ENCODE results near the gene DLK1.

DLK1 gene

DNA sequence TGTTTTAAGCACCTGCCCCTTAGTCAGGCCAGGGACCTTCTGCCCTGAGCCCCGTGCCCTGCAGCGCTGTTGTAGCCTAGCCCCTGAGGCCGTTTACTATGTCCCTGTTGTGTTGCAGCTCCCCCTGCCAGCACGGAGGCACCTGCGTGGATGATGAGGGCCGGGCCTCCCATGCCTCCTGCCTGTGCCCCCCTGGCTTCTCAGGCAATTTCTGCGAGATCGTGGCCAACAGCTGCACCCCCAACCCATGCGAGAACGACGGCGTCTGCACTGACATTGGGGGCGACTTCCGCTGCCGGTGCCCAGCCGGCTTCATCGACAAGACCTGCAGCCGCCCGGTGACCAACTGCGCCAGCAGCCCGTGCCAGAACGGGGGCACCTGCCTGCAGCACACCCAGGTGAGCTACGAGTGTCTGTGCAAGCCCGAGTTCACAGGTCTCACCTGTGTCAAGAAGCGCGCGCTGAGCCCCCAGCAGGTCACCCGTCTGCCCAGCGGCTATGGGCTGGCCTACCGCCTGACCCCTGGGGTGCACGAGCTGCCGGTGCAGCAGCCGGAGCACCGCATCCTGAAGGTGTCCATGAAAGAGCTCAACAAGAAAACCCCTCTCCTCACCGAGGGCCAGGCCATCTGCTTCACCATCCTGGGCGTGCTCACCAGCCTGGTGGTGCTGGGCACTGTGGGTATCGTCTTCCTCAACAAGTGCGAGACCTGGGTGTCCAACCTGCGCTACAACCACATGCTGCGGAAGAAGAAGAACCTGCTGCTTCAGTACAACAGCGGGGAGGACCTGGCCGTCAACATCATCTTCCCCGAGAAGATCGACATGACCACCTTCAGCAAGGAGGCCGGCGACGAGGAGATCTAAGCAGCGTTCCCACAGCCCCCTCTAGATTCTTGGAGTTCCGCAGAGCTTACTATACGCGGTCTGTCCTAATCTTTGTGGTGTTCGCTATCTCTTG lies 7.6 kb downstream of the DLK1 start:
- 93% methylated on average over 52 of the region's 52 CpGs for WGBS
- Histone ChIP-seq H3K23ac (ENCODE audit: low read length in 2 of 2) (no peak overlapping the region), H3K79me1 (replicated peaks; ENCODE audit: low read length, poor library complexity, severe bottlenecking) (no peaks in the 10 kb centered on the region), H3K4ac (ENCODE audit: low read depth in 1 of 2, low read length in 2 of 2) (no peak overlapping the region), H3K36me3 (ENCODE audit: control insufficient read depth in 1 of 2, insufficient read depth in 2 of 2, low read depth in 1 of 2, low read length in 2 of 2) (no peaks in the 10 kb centered on the region), H3K18ac (ENCODE audit: low read depth in 1 of 2, low read length in 2 of 2) (no peak overlapping the region), H2BK12ac (ENCODE audit: low read length in 2 of 2) (no peak overlapping the region), H3K27ac (ENCODE audit: low read length, poor library complexity, severe bottlenecking) (no peak overlapping the region), H3K4me1 (ENCODE audit: control insufficient read depth, insufficient read depth, low read depth, low read length) (peaks cover 10% of the 10 kb centered on the region), H4K8ac (ENCODE audit: low read length) (no peak overlapping the region), H2BK15ac (ENCODE audit: low read depth, poor library complexity, severe bottlenecking) (no peak overlapping the region), H3K9me3 (ENCODE audit: control insufficient read depth, low read length) (no peaks in the 10 kb centered on the region), H3K27me3 (ENCODE audit: control insufficient read depth in 1 of 2, insufficient read depth in 1 of 2, low read length in 2 of 2) (peaks cover 25 to 68% of the 10 kb centered on the region in 2 experiments), H3K4me2 (ENCODE audit: low read length, poor library complexity, severe bottlenecking) (no peak overlapping the region), H2BK120ac (ENCODE audit: low read depth, low read length) (no peak overlapping the region), H2AK5ac (ENCODE audit: low read length, severe bottlenecking) (no peak overlapping the region), H2AFZ (ENCODE audit: low read depth, low read length) (no peak overlapping the region), H4K91ac (ENCODE audit: low read length) (no peak overlapping the region), H3K9ac (ENCODE audit: low read length) (no peak overlapping the region), H3K4me3 (ENCODE audit: insufficient read depth in 1 of 2, low read depth in 1 of 2, low read length in 2 of 2) (no peak overlapping the region), H3K14ac (ENCODE audit: low read length in 2 of 2) (no peak overlapping the region), H2BK5ac (ENCODE audit: low read depth, low read length, poor library complexity, severe bottlenecking) (no peak overlapping the region)
- DNase-seq, result no peak

- Histone ChIP-seq H3K4ac (ENCODE audit: low read depth in 1 of 2, low read length in 2 of 2) (no peak overlapping the region), H3K4me1 (ENCODE audit: control insufficient read depth, insufficient read depth, low read depth, low read length) (peaks cover 11% of the 10 kb centered on the region), H2BK12ac (ENCODE audit: low read length in 2 of 2) (no peak overlapping the region), H4K91ac (ENCODE audit: low read length) (no peak overlapping the region), H3K27me3 (ENCODE audit: control insufficient read depth in 1 of 2, insufficient read depth in 1 of 2, low read length in 2 of 2) (peaks cover 15 to 58% of the 10 kb centered on the region in 2 experiments), H2AK5ac (ENCODE audit: low read length, severe bottlenecking) (no peak overlapping the region), H4K8ac (ENCODE audit: low read length) (no peak overlapping the region), H3K36me3 (ENCODE audit: control insufficient read depth in 1 of 2, insufficient read depth in 2 of 2, low read depth in 1 of 2, low read length in 2 of 2) (no peaks in the 10 kb centered on the region), H3K4me2 (ENCODE audit: low read length, poor library complexity, severe bottlenecking) (no peak overlapping the region), H3K9me3 (ENCODE audit: control insufficient read depth, low read length) (no peaks in the 10 kb centered on the region), H3K79me1 (replicated peaks; ENCODE audit: low read length, poor library complexity, severe bottlenecking) (no peaks in the 10 kb centered on the region), H3K4me3 (ENCODE audit: insufficient read depth in 1 of 2, low read depth in 1 of 2, low read length in 2 of 2) (no peak overlapping the region), H2BK120ac (ENCODE audit: low read depth, low read length) (no peak overlapping the region), H3K18ac (ENCODE audit: low read depth in 1 of 2, low read length in 2 of 2) (no peak overlapping the region), H3K14ac (ENCODE audit: low read length in 2 of 2) (no peak overlapping the region), H3K27ac (ENCODE audit: low read length, poor library complexity, severe bottlenecking) (no peak overlapping the region), H3K9ac (ENCODE audit: low read length) (no peak overlapping the region), H2BK5ac (ENCODE audit: low read depth, low read length, poor library complexity, severe bottlenecking) (no peak overlapping the region), H2AFZ (ENCODE audit: low read depth, low read length) (no peak overlapping the region), H3K23ac (ENCODE audit: low read length in 2 of 2) (no peak overlapping the region), H2BK15ac (ENCODE audit: low read depth, poor library complexity, severe bottlenecking) (no peak overlapping the region)
- no peak for DNase-seq
- 93% methylated on average over 17 of the region's 17 CpGs for WGBS
These were observed 8.6 kb downstream of the DLK1 start for GRCh38 chr14:100735271-100735670.

- Histone ChIP-seq H3K18ac (ENCODE audit: low read depth in 1 of 2, low read length in 2 of 2) (no peak overlapping the region), H3K4me1 (ENCODE audit: control insufficient read depth, insufficient read depth, low read depth, low read length) (peaks cover 11% of the 10 kb centered on the region), H3K4ac (ENCODE audit: low read depth in 1 of 2, low read length in 2 of 2) (no peak overlapping the region), H3K23ac (ENCODE audit: low read length in 2 of 2) (peak overlapping the region in 1 of 2 experiments; percentile 43), H3K4me3 (ENCODE audit: insufficient read depth in 1 of 2, low read depth in 1 of 2, low read length in 2 of 2) (no peak overlapping the region), H4K8ac (ENCODE audit: low read length) (no peak overlapping the region), H3K79me1 (replicated peaks; ENCODE audit: low read length, poor library complexity, severe bottlenecking) (no peaks in the 10 kb centered on the region), H3K14ac (ENCODE audit: low read length in 2 of 2) (no peak overlapping the region), H2BK12ac (ENCODE audit: low read length in 2 of 2) (no peak overlapping the region), H3K9ac (ENCODE audit: low read length) (no peak overlapping the region), H4K91ac (ENCODE audit: low read length) (no peak overlapping the region), H3K9me3 (ENCODE audit: control insufficient read depth, low read length) (no peaks in the 10 kb centered on the region), H3K36me3 (ENCODE audit: control insufficient read depth in 1 of 2, insufficient read depth in 2 of 2, low read depth in 1 of 2, low read length in 2 of 2) (no peaks in the 10 kb centered on the region), H2BK5ac (ENCODE audit: low read depth, low read length, poor library complexity, severe bottlenecking) (no peak overlapping the region), H3K27ac (ENCODE audit: low read length, poor library complexity, severe bottlenecking) (no peak overlapping the region), H2BK120ac (ENCODE audit: low read depth, low read length) (no peak overlapping the region), H3K4me2 (ENCODE audit: low read length, poor library complexity, severe bottlenecking) (no peak overlapping the region), H2AK5ac (ENCODE audit: low read length, severe bottlenecking) (no peak overlapping the region), H2BK15ac (ENCODE audit: low read depth, poor library complexity, severe bottlenecking) (no peak overlapping the region), H3K27me3 (ENCODE audit: control insufficient read depth in 1 of 2, insufficient read depth in 1 of 2, low read length in 2 of 2) (peaks cover 6 to 47% of the 10 kb centered on the region in 2 experiments), H2AFZ (ENCODE audit: low read depth, low read length) (no peak overlapping the region)
- WGBS, result 81% methylated on average over 22 of the region's 22 CpGs
- DNase-seq, result no peak
These were observed 9.8 kb downstream of the DLK1 start for GRCh38 chr14:100736269-100737180.

DNA sequence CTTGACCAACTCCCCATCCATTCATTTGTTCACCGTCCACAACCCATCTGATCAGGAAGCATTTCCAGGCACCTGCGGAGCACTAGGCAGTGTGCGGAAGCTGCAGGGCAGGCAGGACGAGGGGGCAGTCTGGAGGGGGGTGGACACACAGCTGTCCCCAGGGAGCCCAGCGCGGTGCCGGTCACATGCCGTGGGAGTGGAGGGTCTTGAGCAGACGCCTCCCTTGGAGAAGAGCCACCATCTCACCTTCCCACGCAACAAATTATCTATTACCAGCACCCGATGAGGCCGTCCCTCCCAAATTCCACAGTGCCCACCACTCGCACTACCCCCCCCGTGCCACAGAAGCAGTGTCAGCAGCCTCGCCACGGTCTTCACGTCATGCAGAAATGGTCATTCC lies 10.8 kb downstream of the DLK1 start:
- H2BK12ac ChIP-seq (ENCODE audit: low read length in 2 of 2), result peak overlapping the region in 1 of 2 experiments; percentile 16
- no peak overlapping the region for H3K4me3 ChIP-seq (ENCODE audit: insufficient read depth in 1 of 2, low read depth in 1 of 2, low read length in 2 of 2)
- H4K8ac ChIP-seq (ENCODE audit: low read length), result no peak overlapping the region
- H3K18ac ChIP-seq (ENCODE audit: low read depth in 1 of 2, low read length in 2 of 2), result no peak overlapping the region
- H3K4ac ChIP-seq (ENCODE audit: low read depth in 1 of 2, low read length in 2 of 2), result no peak overlapping the region
- H3K27ac ChIP-seq (ENCODE audit: low read length, poor library complexity, severe bottlenecking), result no peak overlapping the region
- H2BK120ac ChIP-seq (ENCODE audit: low read depth, low read length), result no peak overlapping the region
- no peaks in the 10 kb centered on the region for H3K9me3 ChIP-seq (ENCODE audit: control insufficient read depth, low read length)
- H3K36me3 ChIP-seq (ENCODE audit: control insufficient read depth in 1 of 2, insufficient read depth in 2 of 2, low read depth in 1 of 2, low read length in 2 of 2), result no peaks in the 10 kb centered on the region
- no peak overlapping the region for H2BK5ac ChIP-seq (ENCODE audit: low read depth, low read length, poor library complexity, severe bottlenecking)
- no peak overlapping the region for H3K14ac ChIP-seq (ENCODE audit: low read length in 2 of 2)
- no peak overlapping the region for H3K23ac ChIP-seq (ENCODE audit: low read length in 2 of 2)
- no peak overlapping the region for H2BK15ac ChIP-seq (ENCODE audit: low read depth, poor library complexity, severe bottlenecking)
- no peaks in the 10 kb centered on the region for H3K79me1 ChIP-seq (replicated peaks; ENCODE audit: low read length, poor library complexity, severe bottlenecking)
- no peak overlapping the region for H2AK5ac ChIP-seq (ENCODE audit: low read length, severe bottlenecking)
- H3K4me2 ChIP-seq (ENCODE audit: low read length, poor library complexity, severe bottlenecking), result no peak overlapping the region
- no peak for DNase-seq
- H4K91ac ChIP-seq (ENCODE audit: low read length), result no peak overlapping the region
- H3K27me3 ChIP-seq (ENCODE audit: control insufficient read depth in 1 of 2, insufficient read depth in 1 of 2, low read length in 2 of 2), result peaks cover 2 to 37% of the 10 kb centered on the region in 2 experiments
- H3K4me1 ChIP-seq (ENCODE audit: control insufficient read depth, insufficient read depth, low read depth, low read length), result peaks cover 11% of the 10 kb centered on the region
- no peak overlapping the region for H2AFZ ChIP-seq (ENCODE audit: low read depth, low read length)
- no peak overlapping the region for H3K9ac ChIP-seq (ENCODE audit: low read length)
- WGBS, result 91% methylated on average over 17 of the region's 17 CpGs

Data from mesenchymal stem cell (in vitro differentiated cells and primary cell).